Measurements from ENCODE around the gene TP53AIP1. TPM values are rescaled to one million over a fixed set of nuclear protein-coding genes. Genes with fewer than 3 reads are reported as not detected.

TP53AIP1 gene
- total RNA-seq, 1 donor from 2014 or later: not detected

- Histone ChIP-seq H3K4me1 (ENCODE audit: control insufficient read depth in 3 of 3, insufficient read depth in 3 of 3, low read length in 3 of 3) (peaks cover 0 to 5% (median 4%) of the 10 kb centered on the region in 3 donors), H3K9ac (ENCODE audit: low read depth in 1 of 3, low read length in 3 of 3) (no peak overlapping the region), H3K36me3 (ENCODE audit: control insufficient read depth in 3 of 3, insufficient read depth in 3 of 3, low read length in 3 of 3) (no peaks in the 10 kb centered on the region), H3K27me3 (ENCODE audit: control insufficient read depth in 3 of 3, insufficient read depth in 3 of 3, low read length in 3 of 3) (peaks cover 24 to 27% (median 25%) of the 10 kb centered on the region in 3 donors), H3K4me3 (ENCODE audit: low read length in 3 of 3) (no peak overlapping the region), H3K27ac (ENCODE audit: low read depth, low read length) (no peak overlapping the region), H3K9me3 (ENCODE audit: control insufficient read depth in 3 of 3, low read length in 3 of 3) (no peaks in the 10 kb centered on the region)
Observed at GRCh38 chr11:128902515-128903066, 40.1 kb downstream of the TP53AIP1 start.

GRCh38 chr11:128901653-128902514 lies 40.8 kb downstream of the TP53AIP1 start:
- Histone ChIP-seq H3K27ac (ENCODE audit: low read depth, low read length) (no peak overlapping the region), H3K4me3 (ENCODE audit: low read length in 3 of 3) (no peak overlapping the region), H3K9me3 (ENCODE audit: control insufficient read depth in 3 of 3, low read length in 3 of 3) (no peaks in the 10 kb centered on the region), H3K36me3 (ENCODE audit: control insufficient read depth in 3 of 3, insufficient read depth in 3 of 3, low read length in 3 of 3) (no peaks in the 10 kb centered on the region), H3K4me1 (ENCODE audit: control insufficient read depth in 3 of 3, insufficient read depth in 3 of 3, low read length in 3 of 3) (peaks cover 0 to 5% (median 4%) of the 10 kb centered on the region in 3 donors), H3K27me3 (ENCODE audit: control insufficient read depth in 3 of 3, insufficient read depth in 3 of 3, low read length in 3 of 3) (peaks cover 20 to 21% (median 21%) of the 10 kb centered on the region in 3 donors), H3K9ac (ENCODE audit: low read depth in 1 of 3, low read length in 3 of 3) (no peak overlapping the region)

DNA sequence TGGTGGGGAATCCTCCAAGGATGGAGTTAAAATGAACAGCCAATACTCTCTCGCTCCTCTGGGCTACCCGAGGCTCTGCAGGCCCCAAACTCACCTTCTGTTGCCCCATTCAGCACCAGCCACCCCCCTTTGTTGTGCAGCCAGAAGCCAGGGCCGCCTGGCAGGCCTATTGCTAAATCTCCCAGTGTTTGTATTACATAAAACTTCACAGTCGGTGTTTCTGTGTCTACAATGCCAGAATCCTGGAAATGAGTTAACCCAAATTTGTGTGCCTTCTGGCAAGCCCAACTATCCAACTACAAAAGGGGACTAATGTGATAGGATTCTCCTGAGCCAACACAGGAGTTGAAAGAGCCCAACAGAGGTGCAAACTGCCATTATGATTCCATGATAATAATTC lies 42.2 kb downstream of the TP53AIP1 start:
- H3K9me3 ChIP-seq (ENCODE audit: control insufficient read depth in 3 of 3, low read length in 3 of 3): no peaks in the 10 kb centered on the region
- H3K9ac ChIP-seq (ENCODE audit: low read depth in 1 of 3, low read length in 3 of 3): no peak overlapping the region
- H3K4me1 ChIP-seq (ENCODE audit: control insufficient read depth in 3 of 3, insufficient read depth in 3 of 3, low read length in 3 of 3): peaks cover 0 to 2% (median 0%) of the 10 kb centered on the region in 3 donors
- no peak overlapping the region for H3K4me3 ChIP-seq (ENCODE audit: low read length in 3 of 3)
- no peaks in the 10 kb centered on the region for H3K36me3 ChIP-seq (ENCODE audit: control insufficient read depth in 3 of 3, insufficient read depth in 3 of 3, low read length in 3 of 3)
- H3K27ac ChIP-seq (ENCODE audit: low read depth, low read length): no peak overlapping the region
- peaks cover 10 to 12% (median 11%) of the 10 kb centered on the region in 3 donors for H3K27me3 ChIP-seq (ENCODE audit: control insufficient read depth in 3 of 3, insufficient read depth in 3 of 3, low read length in 3 of 3)

- Histone ChIP-seq H3K27me3 (ENCODE audit: control insufficient read depth in 3 of 3, insufficient read depth in 3 of 3, low read length in 3 of 3) (peaks cover 4 to 10% (median 6%) of the 10 kb centered on the region in 3 donors), H3K9ac (ENCODE audit: low read depth in 1 of 3, low read length in 3 of 3) (no peak overlapping the region), H3K4me1 (ENCODE audit: control insufficient read depth in 3 of 3, insufficient read depth in 3 of 3, low read length in 3 of 3) (no peaks in the 10 kb centered on the region), H3K9me3 (ENCODE audit: control insufficient read depth in 3 of 3, low read length in 3 of 3) (no peaks in the 10 kb centered on the region), H3K4me3 (ENCODE audit: low read length in 3 of 3) (no peak overlapping the region), H3K27ac (ENCODE audit: low read depth, low read length) (no peak overlapping the region), H3K36me3 (ENCODE audit: control insufficient read depth in 3 of 3, insufficient read depth in 3 of 3, low read length in 3 of 3) (no peaks in the 10 kb centered on the region)
Observed at GRCh38 chr11:128898580-128899344, 43.9 kb downstream of the TP53AIP1 start.

DNA sequence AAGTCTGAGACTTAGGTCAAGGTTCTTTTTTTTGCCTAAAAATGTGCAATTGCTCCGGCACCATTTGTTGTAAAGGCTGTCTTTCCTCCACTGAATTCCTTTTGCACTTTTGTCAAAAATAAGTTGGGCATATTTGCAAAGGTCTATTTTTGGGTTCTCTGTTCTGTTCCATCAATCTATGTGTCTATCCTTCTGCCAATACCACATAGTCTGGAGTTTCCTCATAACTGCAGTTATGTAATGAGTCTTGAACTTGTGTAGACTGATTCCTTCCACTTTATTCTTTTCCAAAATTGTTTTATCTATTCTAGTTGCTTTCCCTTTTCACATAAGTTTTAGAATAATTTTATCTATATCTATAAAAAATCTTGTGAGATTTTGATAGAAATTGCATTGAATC lies 44.8 kb downstream of the TP53AIP1 start:
- Histone ChIP-seq H3K4me1 (ENCODE audit: control insufficient read depth in 3 of 3, insufficient read depth in 3 of 3, low read length in 3 of 3) (no peaks in the 10 kb centered on the region), H3K27ac (ENCODE audit: low read depth, low read length) (no peak overlapping the region)

DNA sequence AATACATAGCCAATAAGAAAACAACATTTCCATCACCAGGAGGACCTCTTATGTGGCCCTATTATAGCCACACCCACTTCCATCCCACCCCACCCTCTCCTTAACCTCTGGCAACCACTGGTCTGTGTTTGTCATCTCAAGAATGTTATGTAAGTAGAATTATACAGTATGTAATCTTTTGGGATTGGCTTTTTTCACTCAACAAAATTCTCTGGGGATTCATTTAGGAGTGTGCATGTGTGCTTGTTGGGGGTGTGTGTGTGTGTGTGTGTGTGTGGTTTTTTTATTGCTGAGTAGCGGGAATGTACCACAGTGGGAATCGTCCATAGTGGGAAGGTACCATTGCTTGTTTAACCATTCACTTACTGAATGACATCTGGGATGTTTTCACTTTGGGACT lies 46.3 kb downstream of the TP53AIP1 start:
- no peak overlapping the region for H3K4me3 ChIP-seq (ENCODE audit: low read length in 3 of 3)
- H3K27me3 ChIP-seq (ENCODE audit: control insufficient read depth in 3 of 3, insufficient read depth in 3 of 3, low read length in 3 of 3): peaks cover 0 to 9% (median 8%) of the 10 kb centered on the region in 3 donors
- peaks cover 0 to 2% (median 0%) of the 10 kb centered on the region in 3 donors for H3K4me1 ChIP-seq (ENCODE audit: control insufficient read depth in 3 of 3, insufficient read depth in 3 of 3, low read length in 3 of 3)
- no peaks in the 10 kb centered on the region for H3K9me3 ChIP-seq (ENCODE audit: control insufficient read depth in 3 of 3, low read length in 3 of 3)
- no peaks in the 10 kb centered on the region for H3K36me3 ChIP-seq (ENCODE audit: control insufficient read depth in 3 of 3, insufficient read depth in 3 of 3, low read length in 3 of 3)
- no peak overlapping the region for H3K27ac ChIP-seq (ENCODE audit: low read depth, low read length)
- H3K9ac ChIP-seq (ENCODE audit: low read depth in 1 of 3, low read length in 3 of 3): no peak overlapping the region

More for the DNA sequence above, 44.8 kb downstream of the TP53AIP1 start:
- Histone ChIP-seq H3K36me3 (ENCODE audit: control insufficient read depth in 3 of 3, insufficient read depth in 3 of 3, low read length in 3 of 3) (no peaks in the 10 kb centered on the region), H3K9me3 (ENCODE audit: control insufficient read depth in 3 of 3, low read length in 3 of 3) (no peaks in the 10 kb centered on the region), H3K4me3 (ENCODE audit: low read length in 3 of 3) (no peak overlapping the region), H3K27me3 (ENCODE audit: control insufficient read depth in 3 of 3, insufficient read depth in 3 of 3, low read length in 3 of 3) (peaks cover 0 to 13% (median 3%) of the 10 kb centered on the region in 3 donors), H3K9ac (ENCODE audit: low read depth in 1 of 3, low read length in 3 of 3) (no peak overlapping the region)

DNA sequence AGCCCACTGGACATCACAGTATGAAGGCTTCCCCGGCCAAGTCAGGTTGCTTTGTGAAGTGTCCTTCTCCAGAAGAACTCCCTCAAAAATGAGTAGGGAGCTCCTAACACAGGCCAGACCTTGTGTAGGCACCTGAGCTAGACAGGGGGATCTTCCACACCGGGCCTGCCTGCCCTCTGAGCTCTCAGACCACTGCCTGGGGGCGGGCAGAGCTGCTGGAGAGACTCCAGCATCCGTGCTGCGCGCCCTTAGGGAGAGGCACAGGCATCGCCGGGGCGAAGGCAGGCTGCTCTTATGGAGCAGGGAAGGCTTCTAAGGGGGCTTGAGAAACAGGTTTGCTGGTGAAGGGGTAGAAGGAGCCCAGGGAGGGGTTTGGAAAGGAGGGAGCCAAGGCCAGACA lies 47.1 kb downstream of the TP53AIP1 start:
- peaks cover 0 to 6% (median 0%) of the 10 kb centered on the region in 3 donors for H3K4me1 ChIP-seq (ENCODE audit: control insufficient read depth in 3 of 3, insufficient read depth in 3 of 3, low read length in 3 of 3)
- peaks cover 3 to 15% (median 13%) of the 10 kb centered on the region in 3 donors for H3K27me3 ChIP-seq (ENCODE audit: control insufficient read depth in 3 of 3, insufficient read depth in 3 of 3, low read length in 3 of 3)
- no peak overlapping the region for H3K9ac ChIP-seq (ENCODE audit: low read depth in 1 of 3, low read length in 3 of 3)
- no peaks in the 10 kb centered on the region for H3K9me3 ChIP-seq (ENCODE audit: control insufficient read depth in 3 of 3, low read length in 3 of 3)
- H3K36me3 ChIP-seq (ENCODE audit: control insufficient read depth in 3 of 3, insufficient read depth in 3 of 3, low read length in 3 of 3): no peaks in the 10 kb centered on the region
- no peak overlapping the region for H3K4me3 ChIP-seq (ENCODE audit: low read length in 3 of 3)
- no peak overlapping the region for H3K27ac ChIP-seq (ENCODE audit: low read depth, low read length)

DNA sequence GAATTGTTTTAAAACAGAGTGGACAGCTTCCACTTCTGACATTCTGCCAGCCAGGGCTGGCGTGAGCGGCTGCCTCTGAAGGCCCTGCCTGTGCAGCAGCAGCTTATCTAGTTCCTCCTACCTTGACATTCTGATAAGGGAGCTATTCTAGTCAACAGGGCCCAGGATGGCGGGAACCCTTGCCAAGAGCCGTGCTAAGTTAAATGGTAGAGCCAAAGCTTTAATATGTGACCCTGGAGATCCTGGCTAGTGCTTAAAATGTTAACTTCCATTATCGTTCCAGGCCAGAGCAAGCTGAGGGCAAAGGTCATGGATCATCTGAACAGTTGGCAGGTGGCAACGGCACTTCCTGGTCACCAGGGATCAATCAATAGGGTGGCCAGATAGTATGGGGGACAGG lies 48.0 kb downstream of the TP53AIP1 start:
- peaks cover 0 to 10% (median 0%) of the 10 kb centered on the region in 3 donors for H3K4me1 ChIP-seq (ENCODE audit: control insufficient read depth in 3 of 3, insufficient read depth in 3 of 3, low read length in 3 of 3)
- no peaks in the 10 kb centered on the region for H3K36me3 ChIP-seq (ENCODE audit: control insufficient read depth in 3 of 3, insufficient read depth in 3 of 3, low read length in 3 of 3)
- H3K9ac ChIP-seq (ENCODE audit: low read depth in 1 of 3, low read length in 3 of 3): no peak overlapping the region
- H3K27ac ChIP-seq (ENCODE audit: low read depth, low read length): no peak overlapping the region
- H3K27me3 ChIP-seq (ENCODE audit: control insufficient read depth in 3 of 3, insufficient read depth in 3 of 3, low read length in 3 of 3): peaks cover 12 to 23% (median 21%) of the 10 kb centered on the region in 3 donors
- no peaks in the 10 kb centered on the region for H3K9me3 ChIP-seq (ENCODE audit: control insufficient read depth in 3 of 3, low read length in 3 of 3)
- no peak overlapping the region for H3K4me3 ChIP-seq (ENCODE audit: low read length in 3 of 3)

DNA sequence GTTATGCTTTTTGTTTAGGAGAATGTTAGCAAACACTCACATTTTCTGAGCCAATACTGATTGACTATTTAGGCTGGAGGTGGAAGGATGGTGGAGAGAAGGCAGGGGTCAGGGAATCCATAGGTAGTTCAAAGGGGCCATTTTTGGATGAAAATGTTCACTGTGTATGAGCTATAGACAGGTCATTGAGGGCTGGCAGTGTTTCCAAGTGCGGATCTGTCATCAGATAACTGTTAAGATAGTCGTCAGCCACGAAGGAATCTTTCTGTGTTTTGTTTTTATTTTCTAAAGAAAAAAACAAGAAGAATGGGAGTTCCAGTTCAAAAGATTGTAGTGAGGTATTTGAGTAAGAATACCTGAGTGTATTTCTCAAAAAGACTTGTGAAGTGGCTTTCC lies 48.4 kb downstream of the TP53AIP1 start:
- Histone ChIP-seq H3K27me3 (ENCODE audit: control insufficient read depth in 3 of 3, insufficient read depth in 3 of 3, low read length in 3 of 3) (peaks cover 13 to 27% (median 25%) of the 10 kb centered on the region in 3 donors), H3K4me3 (ENCODE audit: low read length in 3 of 3) (no peak overlapping the region), H3K36me3 (ENCODE audit: control insufficient read depth in 3 of 3, insufficient read depth in 3 of 3, low read length in 3 of 3) (no peaks in the 10 kb centered on the region), H3K27ac (ENCODE audit: low read depth, low read length) (no peak overlapping the region), H3K4me1 (ENCODE audit: control insufficient read depth in 3 of 3, insufficient read depth in 3 of 3, low read length in 3 of 3) (peaks cover 0 to 10% (median 0%) of the 10 kb centered on the region in 3 donors), H3K9ac (ENCODE audit: low read depth in 1 of 3, low read length in 3 of 3) (no peak overlapping the region), H3K9me3 (ENCODE audit: control insufficient read depth in 3 of 3, low read length in 3 of 3) (no peaks in the 10 kb centered on the region)

All from skeletal muscle tissue (tissue), 4 donors.